Adipose tissue (tissue), 3 donors: ENCODE results near the gene EPGN. TPM values are rescaled to one million over a fixed set of nuclear protein-coding genes. Genes with fewer than 3 reads are reported as not detected.

Source experiments
- polyA plus RNA-seq, 3 donors: library from polyadenylated mRNA; stranded (reverse); fragments of 200-250 nt; gene quantifications; one replicate each; pipeline ENCODE4 v1.2.3, GENCODE V29; 2013
- donor health status: healthy with polysubstance abuse.
- donor health status: Bipolar disorder and iron deficiency.
- donor health status: healthy.

Gene EPGN
- polyA plus RNA-seq, 3 donors: 0.06 to 0.97 TPM; not detected in 1

Other genes with a start within 250 kb of the EPGN start
- 100 to 1,000 TPM in 1 of 3 donors, 10 to 100 TPM in 2; 32.6 to 314 (median 78.2) TPM for gene CXCL2, start 209.3 kb upstream of the EPGN start, polyA plus RNA-seq
- gene MTHFD2L, start 150.4 kb upstream of the EPGN start, polyA plus RNA-seq: 1 to 10 TPM; 4.5 to 7.8 (median 5.1) TPM
- gene EREG, start 56.7 kb downstream of the EPGN start, polyA plus RNA-seq: 1 to 10 TPM in 1 of 3 donors, under 1 TPM in 2; 0.03 to 4.0 (median 0.45) TPM
- 10 to 100 TPM in 2 of 3 donors, 1 to 10 TPM in 1; 1.9 to 38.4 (median 13.2) TPM for gene AREG, start 136.7 kb downstream of the EPGN start, polyA plus RNA-seq